Measurements from ENCODE around the gene LHFPL6. TPM values are rescaled to one million over a fixed set of nuclear protein-coding genes. Genes with fewer than 3 reads are reported as not detected.

LHFPL6 gene
- total and polyA plus RNA-seq, 9 of the 15 experiments (the other 6 are each of a cell fraction or from before 2014, with no cell fraction given): 0.18 TPM; not detected in 8

DNA sequence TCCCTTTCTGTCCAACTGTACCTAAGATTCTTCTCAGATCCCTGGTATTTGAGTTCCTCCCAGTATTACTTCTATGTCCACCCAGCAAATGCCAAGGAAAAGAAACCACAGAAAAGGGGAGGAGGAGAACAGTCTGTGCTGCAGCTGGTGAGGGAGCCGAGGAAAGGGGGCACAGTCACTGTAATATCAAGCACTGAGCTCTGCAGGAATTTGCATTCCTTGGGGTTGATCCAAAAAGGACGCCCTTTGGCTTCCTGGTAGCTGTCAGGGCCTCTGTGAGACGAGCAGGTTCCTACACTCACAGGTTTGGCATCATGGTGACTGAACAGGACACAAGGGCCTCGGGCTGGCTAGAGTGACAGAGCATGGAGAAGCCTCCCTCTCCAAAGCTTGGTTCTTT lies 291.4 kb downstream of the LHFPL6 start:
- Histone ChIP-seq H3K9me3 (replicated peaks; ENCODE audit: control insufficient read depth, insufficient read depth, low read depth, low read length) (no peaks in the 10 kb centered on the region), H3K4me1 (replicated peaks in 1 of 2; ENCODE audit: control insufficient read depth in 2 of 2, insufficient read depth in 2 of 2, low read length in 2 of 2) (no peaks in the 10 kb centered on the region), H3K27me3 (ENCODE audit: control insufficient read depth in 2 of 2, insufficient read depth in 2 of 2, low read length in 2 of 2) (no peaks in the 10 kb centered on the region), H3K4me3 (no peak overlapping the region), H2AFZ (ENCODE audit: low read depth, low read length) (no peak overlapping the region), H4K20me1 (replicated peaks; ENCODE audit: control insufficient read depth, insufficient read depth, low read length) (no peaks in the 10 kb centered on the region), H3K9me1 (ENCODE audit: control insufficient read depth, insufficient read depth, low read length) (no peaks in the 10 kb centered on the region), H3K9ac (ENCODE audit: insufficient read depth in 1 of 2, low read depth in 2 of 2, low read length in 2 of 2) (no peak overlapping the region), H3K36me3 (ENCODE audit: control insufficient read depth, insufficient read depth, low read length) (no peaks in the 10 kb centered on the region), H3K27ac (ENCODE audit: extremely low read depth, low read depth, low read length) (no peak overlapping the region), H3K4me2 (ENCODE audit: insufficient read depth, low read length) (no peak overlapping the region), H3K79me2 (ENCODE audit: control insufficient read depth, insufficient read depth, low read length) (no peaks in the 10 kb centered on the region)
- DNase-seq (ENCODE audit: extremely low read depth in 1 of 4, low spot score in 3 of 4): no peak
- TF ChIP-seq, protein P1, sequence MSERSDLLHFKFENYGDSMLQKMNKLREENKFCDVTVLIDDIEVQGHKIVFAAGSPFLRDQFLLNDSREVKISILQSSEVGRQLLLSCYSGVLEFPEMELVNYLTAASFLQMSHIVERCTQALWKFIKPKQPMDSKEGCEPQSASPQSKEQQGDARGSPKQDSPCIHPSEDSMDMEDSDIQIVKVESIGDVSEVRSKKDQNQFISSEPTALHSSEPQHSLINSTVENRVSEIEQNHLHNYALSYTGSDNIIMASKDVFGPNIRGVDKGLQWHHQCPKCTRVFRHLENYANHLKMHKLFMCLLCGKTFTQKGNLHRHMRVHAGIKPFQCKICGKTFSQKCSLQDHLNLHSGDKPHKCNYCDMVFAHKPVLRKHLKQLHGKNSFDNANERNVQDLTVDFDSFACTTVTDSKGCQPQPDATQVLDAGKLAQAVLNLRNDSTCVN (CRISPR knock-in tag; IDR thresholded peaks at IDR 0.05): no peak
- TF ChIP-seq ZNF57 (CRISPR knock-in tag; IDR thresholded peaks at IDR 0.05) (no peak), ZFX (CRISPR knock-in tag; IDR thresholded peaks at IDR 0.05) (no peak), FOXK2 (conservative IDR thresholded peaks at IDR 0.05 in 1 of 2, IDR thresholded peaks at IDR 0.05 in 1 of 2; ENCODE audit: low read depth in 2 of 2) (no peak), ZEB2 (IDR thresholded peaks at IDR 0.05) (no peak)
- TF ChIP-seq, protein P2, sequence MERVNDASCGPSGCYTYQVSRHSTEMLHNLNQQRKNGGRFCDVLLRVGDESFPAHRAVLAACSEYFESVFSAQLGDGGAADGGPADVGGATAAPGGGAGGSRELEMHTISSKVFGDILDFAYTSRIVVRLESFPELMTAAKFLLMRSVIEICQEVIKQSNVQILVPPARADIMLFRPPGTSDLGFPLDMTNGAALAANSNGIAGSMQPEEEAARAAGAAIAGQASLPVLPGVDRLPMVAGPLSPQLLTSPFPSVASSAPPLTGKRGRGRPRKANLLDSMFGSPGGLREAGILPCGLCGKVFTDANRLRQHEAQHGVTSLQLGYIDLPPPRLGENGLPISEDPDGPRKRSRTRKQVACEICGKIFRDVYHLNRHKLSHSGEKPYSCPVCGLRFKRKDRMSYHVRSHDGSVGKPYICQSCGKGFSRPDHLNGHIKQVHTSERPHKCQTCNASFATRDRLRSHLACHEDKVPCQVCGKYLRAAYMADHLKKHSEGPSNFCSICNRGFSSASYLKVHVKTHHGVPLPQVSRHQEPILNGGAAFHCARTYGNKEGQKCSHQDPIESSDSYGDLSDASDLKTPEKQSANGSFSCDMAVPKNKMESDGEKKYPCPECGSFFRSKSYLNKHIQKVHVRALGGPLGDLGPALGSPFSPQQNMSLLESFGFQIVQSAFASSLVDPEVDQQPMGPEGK (CRISPR knock-in tag; IDR thresholded peaks at IDR 0.05; ENCODE audit: borderline replicate concordance): no peak
- WGBS (ENCODE audit: insufficient coverage, low coverage, missing lambda C conversion rate): 0% methylated on average over 2 of the region's 4 CpGs
- intact Hi-C loops (cut with micrococcal nuclease): no loop called here
- BruUV-seq (replicated peaks): no TSS peak
- FAIRE-seq: no peak
- in situ Hi-C loops (cut with MboI): no loop called here
- ATAC-seq: no peak
- ChIA-PET CTCF (ENCODE audit: low intra/inter-chr PET ratio) (no interaction called here), POLR2A (no interaction called here)
